Sigmoid colon (tissue), 4 donors: ENCODE data around the gene DEF6.

Experiments
- EP300 ChIP-seq, 4 donors: sonication (generic); formaldehyde crosslinking; IDR thresholded peaks; one replicate each; pipeline ENCODE4 v1.6.1; 2017; ENCODE audit warnings: antibody characterized with exemption in 4 of 4
- TF ChIP-seq, protein P1 (sequence below), 4 experiments: fragments of 450-650 bp in 3 of 4; fragments of 200-600 bp in 1 of 4; IDR thresholded peaks; one replicate each; pipeline ENCODE4 v1.5.1; 2016 to 2019; ENCODE audit warnings: antibody characterized with exemption in 4 of 4, mild to moderate bottlenecking in 3 of 4, moderate library complexity in 2 of 4

DNA sequence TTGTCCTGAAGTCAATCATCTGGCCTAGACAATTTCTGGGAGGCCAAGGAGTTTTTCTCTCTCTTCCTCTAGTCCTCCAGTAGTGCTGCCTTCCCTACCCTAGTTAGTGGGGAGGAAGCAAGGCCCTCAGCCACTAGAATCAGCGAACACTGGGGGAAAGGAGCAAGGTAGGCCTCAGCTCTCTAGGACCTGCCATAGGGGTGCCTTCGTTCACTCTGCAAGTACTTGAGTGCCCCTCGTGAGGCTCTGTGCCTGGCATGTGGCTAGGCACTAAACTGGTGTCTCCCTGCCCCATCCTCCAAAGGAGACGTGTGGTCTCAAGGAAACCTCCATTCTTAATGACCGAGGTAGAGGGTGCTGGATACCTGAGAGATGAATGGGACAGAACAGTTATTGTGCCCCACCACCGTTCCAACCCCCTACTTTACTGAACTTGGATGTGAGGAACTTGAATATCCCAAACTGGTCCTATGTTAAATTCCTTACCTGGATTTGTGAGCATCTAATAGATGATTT is 1.1 kb downstream of the DEF6 start:
- TF ChIP-seq, protein P1, sequence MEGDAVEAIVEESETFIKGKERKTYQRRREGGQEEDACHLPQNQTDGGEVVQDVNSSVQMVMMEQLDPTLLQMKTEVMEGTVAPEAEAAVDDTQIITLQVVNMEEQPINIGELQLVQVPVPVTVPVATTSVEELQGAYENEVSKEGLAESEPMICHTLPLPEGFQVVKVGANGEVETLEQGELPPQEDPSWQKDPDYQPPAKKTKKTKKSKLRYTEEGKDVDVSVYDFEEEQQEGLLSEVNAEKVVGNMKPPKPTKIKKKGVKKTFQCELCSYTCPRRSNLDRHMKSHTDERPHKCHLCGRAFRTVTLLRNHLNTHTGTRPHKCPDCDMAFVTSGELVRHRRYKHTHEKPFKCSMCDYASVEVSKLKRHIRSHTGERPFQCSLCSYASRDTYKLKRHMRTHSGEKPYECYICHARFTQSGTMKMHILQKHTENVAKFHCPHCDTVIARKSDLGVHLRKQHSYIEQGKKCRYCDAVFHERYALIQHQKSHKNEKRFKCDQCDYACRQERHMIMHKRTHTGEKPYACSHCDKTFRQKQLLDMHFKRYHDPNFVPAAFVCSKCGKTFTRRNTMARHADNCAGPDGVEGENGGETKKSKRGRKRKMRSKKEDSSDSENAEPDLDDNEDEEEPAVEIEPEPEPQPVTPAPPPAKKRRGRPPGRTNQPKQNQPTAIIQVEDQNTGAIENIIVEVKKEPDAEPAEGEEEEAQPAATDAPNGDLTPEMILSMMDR (IDR thresholded peaks at IDR 0.05): no peak
- no peak for TF ChIP-seq EP300 (IDR thresholded peaks at IDR 0.05)
